GM12878 (cell line): ENCODE data around the gene OTUB2. TPM values are rescaled to one million over a fixed set of nuclear protein-coding genes. Genes with fewer than 3 reads are reported as not detected.

Experiments
- CEBPZ ChIP-seq: fragments of 150-350 bp; IDR thresholded peaks from 2 replicates; pipeline ENCODE4 v1.6.1; 2016; ENCODE audit warnings: low read depth, low read length
- E2F4 ChIP-seq: IDR thresholded peaks from 2 replicates; pipeline ENCODE4 v1.6.1; 2012; ENCODE audit warnings: low read depth, low read length, improper control_type of control experiment
- HDAC6 ChIP-seq: fragments of 200-600 bp; sonication (generic); IDR thresholded peaks from one replicate; pipeline ENCODE4 v1.8.0; 2017; ENCODE audit warnings: antibody characterized with exemption; ENCODE audit not compliant: unreplicated experiment
- IRF5 ChIP-seq: fragments of 450-650 bp; IDR thresholded peaks from 2 replicates; pipeline ENCODE4 v1.6.1; 2017; ENCODE audit warnings: borderline replicate concordance
- KLF5 ChIP-seq: fragments of 450-650 bp; IDR thresholded peaks from 2 replicates; pipeline ENCODE4 v1.6.1; 2014; ENCODE audit warnings: mild to moderate bottlenecking; ENCODE audit not compliant: partially characterized antibody
- MAX ChIP-seq: IDR thresholded peaks from 2 replicates; pipeline ENCODE4 v1.6.1; 2012; ENCODE audit warnings: low read depth, low read length, improper control_type of control experiment
- MXI1 ChIP-seq: fragments of 150-350 bp; IDR thresholded peaks from 2 replicates; pipeline ENCODE4 v1.6.1; 2011; ENCODE audit warnings: low read depth, mild to moderate bottlenecking, inconsistent platforms, low read length, improper control_type of control experiment
- NR2F1 ChIP-seq: fragments of 450-650 bp; conservative IDR thresholded peaks from 2 replicates; pipeline ENCODE4 v1.6.1; 2017; ENCODE audit warnings: mild to moderate bottlenecking
- PAX8 ChIP-seq: fragments of 450-650 bp; IDR thresholded peaks from 2 replicates; pipeline ENCODE4 v1.6.1; 2017; ENCODE audit warnings: mild to moderate bottlenecking, moderate library complexity
- PML ChIP-seq: IDR thresholded peaks from 2 replicates; pipeline ENCODE4 v1.6.1; 2012; ENCODE audit warnings: low read length, inconsistent platforms
- POLR2AphosphoS5 ChIP-seq: IDR thresholded peaks from 2 replicates; pipeline ENCODE4 v1.6.1; 2011; ENCODE audit warnings: mild to moderate bottlenecking, low read length, inconsistent platforms
- RB1 ChIP-seq: fragments of 450-650 bp; formaldehyde crosslinking; IDR thresholded peaks from 2 replicates; pipeline ENCODE4 v1.6.1; 2017; ENCODE audit warnings: mild to moderate bottlenecking, borderline replicate concordance
- RELA ChIP-seq: fragments of 450-650 bp; IDR thresholded peaks from 2 replicates; pipeline ENCODE4 v1.8.0; 2014; ENCODE audit warnings: borderline replicate concordance; ENCODE audit not compliant: partially characterized antibody
- RUNX3 ChIP-seq: IDR thresholded peaks from 2 replicates; pipeline ENCODE4 v1.6.1; 2012; ENCODE audit warnings: low read length, inconsistent platforms
- SMARCA5 ChIP-seq: fragments of 450-650 bp; IDR thresholded peaks from 2 replicates; pipeline ENCODE4 v1.6.1; 2017; ENCODE audit warnings: mild to moderate bottlenecking
- TCF3 ChIP-seq: IDR thresholded peaks from 2 replicates; pipeline ENCODE4 v1.6.1; 2012; ENCODE audit warnings: low read depth, mild to moderate bottlenecking, low read length, borderline replicate concordance; ENCODE audit not compliant: insufficient read depth
- ZBTB40 ChIP-seq: fragments of 450-650 bp; IDR thresholded peaks from 2 replicates; pipeline ENCODE4 v1.6.1; 2016; ENCODE audit warnings: mild to moderate bottlenecking, moderate library complexity, borderline replicate concordance
- ZNF207 ChIP-seq: fragments of 450-650 bp; IDR thresholded peaks from 2 replicates; pipeline ENCODE4 v1.6.1; 2014; ENCODE audit warnings: antibody characterized with exemption, mild to moderate bottlenecking, borderline replicate concordance
- polyA plus RNA-seq, 11 experiments: library from polyadenylated mRNA; depleted of rRNA in 4 of 11; unstranded in 6 of 11; stranded (reverse) in 5 of 11; fragments of >200 nt; fragmentation: Nextera tagmentation in 4 of 11; fragmentation: Illumina TruSeq in 1 of 11; extraction: Ambion mirVana in 4 of 11; extraction: Trizol in 1 of 11; gene quantifications; 1 replicate in 1 of 11; 2 replicates in 10 of 11; pipeline versions ENCODE4 v1.2.1 to v1.2.3, GENCODE V29; 2011 to 2016; ENCODE audit warnings: inconsistent platforms in 2 of 11, missing spikeins in 2 of 11, low read depth in 1 of 11
- total RNA-seq, 4 experiments: library from RNA; depleted of rRNA in 3 of 4; stranded (reverse); fragments of >200 nt in 3 of 4; fragmentation: Illumina TruSeq in 1 of 4; extraction: Trizol in 1 of 4; gene quantifications; 2 replicates each; pipeline versions ENCODE4 v1.2.1 to v1.2.3, GENCODE V29; 2013 to 2021

OTUB2 gene
- total and polyA plus RNA-seq, 10 of the 15 experiments (the other 5 are each of a cell fraction or from before 2014, with no cell fraction given): 0.05 to 0.82 (median 0.43) TPM

GRCh38 chr14:94080621-94081385 lies 54.7 kb downstream of the OTUB2 start, which contains the start of the genes DDX24 and IFI27L1 (continued):
- peak; percentile 70; the same call in 1 of the 2 replicates for TF ChIP-seq SMARCA5
- peak; percentile 73; the same call in 1 of the 2 replicates for TF ChIP-seq PML
- peak; percentile 47; the same call in 1 of the 2 replicates for TF ChIP-seq IRF5
- TF ChIP-seq CEBPZ: peak; percentile 52; the same call in 1 of the 2 replicates
- TF ChIP-seq MAX: peak; percentile 54; the same call in 1 of the 2 replicates
- peak; percentile 80 for TF ChIP-seq RUNX3
- peak; percentile 97 for TF ChIP-seq POLR2AphosphoS5
- TF ChIP-seq RELA: peak; percentile 18
- TF ChIP-seq TCF3: peak; percentile 50; the same call in 1 of the 2 replicates
- TF ChIP-seq E2F4: peak; percentile 84
- TF ChIP-seq PAX8: no peak
- peak; percentile 64; the same call in 1 of the 2 replicates for TF ChIP-seq ZNF207
- TF ChIP-seq NR2F1: peak; percentile 58
- peak; percentile 56 for TF ChIP-seq HDAC6
- TF ChIP-seq RB1: peak; percentile 91; the same call in 1 of the 2 replicates
- TF ChIP-seq MXI1: peak; percentile 86
- peak; percentile 88 for TF ChIP-seq ZBTB40
- no peak for TF ChIP-seq KLF5
